Effector memory CD4-positive, alpha-beta T cell (primary cell): Measurements from ENCODE around the gene ZNF749.

Source experiments
- DNase-seq, 3 donors: peaks; one replicate each; pipeline ENCODE4 v3.0.0-alpha.2; 2020
- H3K27ac ChIP-seq: 2 replicates; pipeline ENCODE4 v1.7.0; 2013; ENCODE audit warnings: mild to moderate bottlenecking, low read length, moderate library complexity; ENCODE audit not compliant: insufficient read depth, poor library complexity, severe bottlenecking
- H3K27me3 ChIP-seq: replicated peaks from 2 replicates; pipeline ENCODE4 v1.7.0; 2013; ENCODE audit warnings: mild to moderate bottlenecking, low read length; ENCODE audit not compliant: insufficient read depth, control insufficient read depth, poor library complexity, severe bottlenecking
- H3K36me3 ChIP-seq: 2 replicates; pipeline ENCODE4 v1.7.0; 2013; ENCODE audit warnings: mild to moderate bottlenecking, low read length, moderate library complexity; ENCODE audit not compliant: control insufficient read depth, insufficient read depth
- H3K4me1 ChIP-seq: 2 replicates; pipeline ENCODE4 v1.7.0; 2013; ENCODE audit warnings: low read length, mild to moderate bottlenecking; ENCODE audit not compliant: control insufficient read depth, insufficient read depth, poor library complexity, severe bottlenecking
- H3K4me3 ChIP-seq: 2 replicates; pipeline ENCODE4 v1.7.0; 2013; ENCODE audit warnings: low read length, low read depth, mild to moderate bottlenecking; ENCODE audit not compliant: insufficient read depth, poor library complexity, severe bottlenecking
- H3K9me3 ChIP-seq: 2 replicates; pipeline ENCODE4 v1.7.0; 2013; ENCODE audit warnings: mild to moderate bottlenecking, low read length, moderate library complexity; ENCODE audit not compliant: control insufficient read depth
- total RNA-seq, 3 donors: gene quantifications; one replicate each; lab custom pipeline; 2026; lab: John Stamatoyannopoulos, UW

Gene ZNF749
- 5.7 to 9.3 (median 8.9) reads per million in 3 donors for total RNA-seq

GRCh38 chr19:57435062-57435978, at the start of gene ZNF749:
Gene ZNF749, plus strand, starts transcription at chr19:57435325. Its CDS starts 254 bp downstream, at chr19:57435579.
- Histone ChIP-seq H3K4me1 (peaks cover 7% of the 10 kb centered on the region), H3K36me3 (peaks cover 8% of the 10 kb centered on the region), H3K27me3 (no peaks in the 10 kb centered on the region), H3K27ac (peak within 1 kb of the TSS; percentile 68), H3K4me3 (peak within 1 kb of the TSS; percentile 79), H3K9me3 (no peaks in the 10 kb centered on the region)
- DNase-seq = peak; percentile 88 to 97 (median 93)

DNA sequence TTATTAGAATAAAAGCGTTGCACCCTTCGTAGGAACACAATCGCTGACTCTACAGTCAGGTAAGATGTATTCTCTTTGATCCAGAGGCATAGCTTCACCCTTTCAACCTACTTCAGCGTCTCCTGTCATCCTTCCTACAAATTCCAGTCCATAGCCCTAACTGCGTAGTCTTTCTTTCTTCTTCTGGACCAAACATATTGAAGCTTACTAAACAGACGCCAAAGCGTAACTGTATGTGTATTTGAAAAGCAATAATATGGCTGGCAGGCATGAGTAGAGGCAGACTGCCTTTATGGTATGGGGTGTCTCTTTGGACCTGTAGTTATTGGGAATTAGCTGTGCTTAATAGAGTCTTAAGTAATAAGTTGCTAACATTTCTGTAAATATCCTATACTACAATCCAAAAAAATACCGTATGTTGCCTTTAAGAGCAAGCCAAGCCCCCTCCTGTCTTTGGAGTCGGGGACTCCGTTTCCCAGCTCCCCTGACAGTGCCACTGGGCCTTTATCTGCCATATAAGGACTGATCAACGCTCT, 45.9 kb upstream of the ZNF749 start:
- H3K4me3 ChIP-seq = peak overlapping the region; percentile 81
- H3K9me3 ChIP-seq = no peaks in the 10 kb centered on the region
- no peak for DNase-seq
- H3K36me3 ChIP-seq = peaks cover 16% of the 10 kb centered on the region
- H3K4me1 ChIP-seq = peaks cover 10% of the 10 kb centered on the region
- H3K27ac ChIP-seq = peak overlapping the region; percentile 82
- no peaks in the 10 kb centered on the region for H3K27me3 ChIP-seq

DNA sequence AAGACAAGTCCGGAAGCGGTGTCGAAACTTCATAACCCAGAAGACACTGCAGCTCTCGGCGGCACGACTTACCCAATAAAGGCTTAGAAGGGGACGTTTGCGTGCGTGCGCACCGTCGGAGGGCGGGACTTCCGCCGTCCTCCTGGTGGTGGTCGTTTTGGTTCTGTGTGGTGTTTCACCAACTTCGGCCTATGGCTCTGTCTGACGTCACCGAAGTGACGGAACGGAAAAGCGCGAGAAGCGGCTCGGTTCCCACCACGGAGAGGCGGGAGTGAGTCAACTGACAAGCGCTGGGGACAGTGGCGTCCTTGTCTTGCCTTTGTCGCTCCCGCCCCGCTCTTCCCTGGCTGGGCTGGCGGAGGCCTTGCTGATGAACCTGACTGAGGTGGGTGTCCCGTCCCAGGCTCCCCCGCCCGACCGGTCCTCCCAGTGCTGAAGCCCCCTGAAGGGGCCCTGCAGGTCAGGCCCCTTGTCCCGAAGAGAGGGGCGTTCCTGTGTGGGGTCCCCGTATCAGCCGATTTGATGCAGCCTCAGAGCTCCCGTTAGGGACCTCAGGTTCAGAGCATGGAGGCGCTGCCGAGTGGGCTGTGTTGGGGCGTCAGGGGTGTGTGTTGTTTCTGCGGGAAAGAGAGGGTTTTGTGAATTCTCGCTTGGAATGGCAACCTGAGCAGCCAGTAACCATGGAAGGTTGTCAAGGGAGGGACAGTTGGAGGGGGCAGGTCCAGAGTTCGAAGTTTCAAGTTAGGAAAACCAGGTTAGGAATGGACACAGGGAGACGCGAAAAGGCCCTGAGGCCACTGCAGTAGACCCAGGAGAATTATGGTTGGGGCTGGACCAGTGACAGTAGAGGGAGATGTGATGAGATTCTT, 45.2 kb upstream of the ZNF749 start, which contains the start of gene ZNF548:
Gene ZNF548 (plus strand): TSS at position 125 of the 869 bp plus-strand sequence. CDS start 246 bp downstream, at position 371.
- Histone ChIP-seq H3K9me3 (no peaks in the 10 kb centered on the region), H3K27me3 (no peaks in the 10 kb centered on the region), H3K27ac (peak within 1 kb of the TSS; percentile 82), H3K4me1 (peaks cover 10% of the 10 kb centered on the region), H3K36me3 (peaks cover 21% of the 10 kb centered on the region), H3K4me3 (peak within 1 kb of the TSS; percentile 81)
- DNase-seq = peak; percentile 98

DNA sequence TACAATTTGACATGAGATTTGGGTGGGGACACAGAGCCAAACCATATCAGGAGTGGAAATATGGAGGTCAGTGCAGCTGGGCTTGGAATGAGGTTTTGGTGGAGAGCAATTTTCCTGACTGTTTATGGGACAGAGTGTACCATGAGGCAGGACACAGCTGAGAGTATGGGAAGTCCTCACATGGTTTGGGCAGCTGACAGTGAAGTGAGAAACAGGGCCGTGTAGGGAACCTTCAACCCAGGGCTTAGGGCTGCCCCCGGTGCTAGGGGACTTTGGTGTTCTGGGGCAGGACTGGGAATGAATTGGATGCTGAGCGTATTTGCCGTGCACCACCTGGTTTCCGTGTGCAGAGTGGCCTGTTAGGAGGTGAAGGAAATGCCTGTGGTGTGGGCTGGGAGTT, 39.4 kb upstream of the ZNF749 start:
- no peaks in the 10 kb centered on the region for H3K27me3 ChIP-seq
- peaks cover 4% of the 10 kb centered on the region for H3K4me1 ChIP-seq
- no peak overlapping the region for H3K4me3 ChIP-seq
- no peak for DNase-seq
- no peak overlapping the region for H3K27ac ChIP-seq
- H3K36me3 ChIP-seq = peaks cover 65% of the 10 kb centered on the region
- H3K9me3 ChIP-seq = peaks cover 24% of the 10 kb centered on the region

DNA sequence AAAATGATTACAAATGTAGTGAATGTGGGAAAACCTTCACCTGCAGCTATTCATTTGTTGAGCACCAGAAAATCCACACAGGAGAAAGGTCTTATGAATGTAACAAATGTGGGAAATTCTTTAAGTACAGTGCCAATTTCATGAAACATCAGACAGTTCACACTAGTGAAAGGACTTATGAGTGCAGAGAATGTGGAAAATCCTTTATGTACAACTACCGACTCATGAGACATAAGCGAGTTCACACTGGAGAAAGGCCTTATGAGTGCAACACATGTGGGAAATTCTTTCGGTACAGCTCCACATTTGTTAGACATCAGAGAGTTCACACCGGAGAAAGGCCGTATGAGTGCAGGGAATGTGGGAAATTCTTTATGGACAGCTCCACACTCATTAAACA, 36.3 kb upstream of the ZNF749 start:
- peaks cover 24% of the 10 kb centered on the region for H3K9me3 ChIP-seq
- no peak overlapping the region for H3K4me3 ChIP-seq
- no peak overlapping the region for H3K27ac ChIP-seq
- no peaks in the 10 kb centered on the region for H3K4me1 ChIP-seq
- H3K27me3 ChIP-seq = no peaks in the 10 kb centered on the region
- DNase-seq = no peak
- peaks cover 53% of the 10 kb centered on the region for H3K36me3 ChIP-seq

DNA sequence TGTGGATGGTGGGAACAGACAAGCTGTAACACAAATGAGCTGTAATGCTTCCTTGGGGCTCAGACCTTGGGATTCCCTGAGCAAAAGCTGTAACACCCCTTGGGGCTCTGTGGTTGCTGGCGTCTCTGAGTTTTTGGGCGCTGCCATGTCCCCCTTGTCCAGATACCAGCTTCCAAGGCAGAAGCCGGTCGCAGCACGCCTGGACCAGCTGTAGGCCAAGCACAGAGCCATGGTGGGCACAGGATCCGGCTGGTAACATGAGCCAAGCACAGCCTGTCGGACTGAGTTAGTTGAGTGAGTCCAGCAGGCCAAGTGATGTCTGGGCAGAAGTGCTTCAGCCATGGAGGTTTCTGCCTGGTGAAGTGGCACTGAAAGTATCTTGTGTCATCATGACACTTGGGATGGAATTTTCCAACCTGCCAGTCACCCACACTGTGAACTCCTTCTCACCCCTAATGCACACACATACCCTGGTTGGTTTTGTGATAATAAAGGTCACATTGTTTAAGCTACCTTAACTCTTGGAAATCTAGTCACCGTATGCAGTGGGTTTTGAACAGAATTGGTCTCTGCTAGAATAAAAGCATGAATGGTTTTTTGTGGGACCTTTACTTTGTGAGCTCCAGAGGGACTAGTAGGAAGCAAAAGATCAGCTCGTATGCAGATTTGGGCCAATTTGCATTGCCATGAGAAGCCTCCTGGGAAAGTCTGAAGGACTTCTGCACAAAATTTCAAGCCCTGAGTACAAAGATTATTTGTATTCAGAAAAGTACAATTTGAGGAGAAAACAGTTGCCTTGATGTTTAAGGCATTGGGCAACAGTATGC, 31.2 kb upstream of the ZNF749 start:
- Histone ChIP-seq H3K36me3 (peaks cover 6% of the 10 kb centered on the region), H3K27me3 (no peaks in the 10 kb centered on the region), H3K9me3 (peaks cover 9% of the 10 kb centered on the region), H3K4me1 (no peaks in the 10 kb centered on the region), H3K27ac (no peak overlapping the region), H3K4me3 (no peak overlapping the region)
- DNase-seq = no peak

DNA sequence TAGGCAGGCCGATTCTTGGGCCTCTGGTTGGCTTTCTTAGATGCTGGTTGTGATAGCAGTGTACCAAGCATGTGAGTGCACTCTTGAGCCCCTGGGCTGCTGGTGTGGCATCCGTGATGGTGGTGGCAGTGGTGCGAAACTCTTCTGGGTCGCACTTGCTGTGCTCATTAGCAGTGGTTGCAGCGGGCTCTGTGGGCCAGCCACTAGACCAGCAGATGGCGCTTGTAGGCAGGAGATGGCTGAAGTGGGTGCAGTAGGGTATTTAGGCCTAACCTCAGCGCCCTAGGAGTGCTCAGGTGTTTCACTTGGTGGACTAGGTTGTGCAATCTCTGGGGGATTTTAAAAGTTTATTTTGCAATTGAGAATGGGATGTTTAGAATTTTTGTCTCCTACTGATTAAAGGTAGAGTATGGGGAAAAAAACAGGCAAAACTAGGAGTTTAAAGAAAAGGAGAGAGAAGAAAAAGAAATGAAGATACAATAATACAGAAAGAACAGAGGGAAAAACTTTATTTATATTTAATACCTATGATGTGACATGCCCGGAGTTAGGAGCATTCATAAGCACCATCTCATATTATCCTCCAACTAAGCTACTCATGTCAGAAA, 28.5 kb upstream of the ZNF749 start:
- H3K4me3 ChIP-seq = no peak overlapping the region
- peak; percentile 34 to 52 (median 43) for DNase-seq
- no peaks in the 10 kb centered on the region for H3K36me3 ChIP-seq
- no peaks in the 10 kb centered on the region for H3K9me3 ChIP-seq
- peaks cover 6% of the 10 kb centered on the region for H3K4me1 ChIP-seq
- H3K27ac ChIP-seq = no peak overlapping the region
- H3K27me3 ChIP-seq = no peaks in the 10 kb centered on the region

DNA sequence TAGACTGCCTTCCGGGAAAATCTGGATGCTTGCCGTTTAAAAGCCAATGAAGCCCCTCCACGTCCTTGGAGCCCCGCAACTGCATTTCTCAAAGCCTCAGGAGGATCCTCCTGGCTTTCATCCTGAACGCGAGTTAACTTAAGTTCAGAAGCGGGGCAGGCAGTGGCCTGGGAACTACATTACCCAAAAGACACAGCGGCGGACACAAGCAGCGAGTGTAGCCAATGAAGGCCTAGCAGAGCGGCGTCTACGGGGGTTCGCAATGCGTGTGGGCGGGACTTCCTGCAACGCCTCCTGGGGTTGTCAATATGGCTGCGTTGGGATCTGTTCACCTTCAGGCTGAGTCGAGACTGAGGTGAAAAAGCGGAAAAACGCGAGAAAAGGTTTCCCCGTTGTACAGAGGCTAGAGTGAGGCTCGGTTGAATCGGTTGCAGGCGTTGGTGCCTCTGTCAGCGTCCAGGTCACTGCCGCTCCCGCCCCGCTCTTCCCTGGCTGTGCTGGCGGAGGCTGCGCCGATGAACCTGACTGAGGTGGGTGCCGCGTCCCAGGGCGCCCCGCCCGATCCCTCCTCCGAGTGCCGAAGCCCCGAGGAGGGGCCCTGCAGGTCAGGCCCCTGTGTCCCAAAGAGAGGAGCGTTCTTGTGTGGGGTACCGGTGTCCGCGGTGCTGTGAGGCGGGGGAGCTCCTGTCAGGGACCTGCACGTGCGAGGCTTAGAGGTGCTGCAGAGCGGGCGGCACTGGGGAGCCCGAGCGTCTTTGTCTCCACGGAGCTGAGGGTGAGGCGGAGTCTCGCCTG, 24.1 kb upstream of the ZNF749 start, which contains the start of gene ZNF17:
Gene ZNF17 (plus strand): TSS at position 285 of the 795 bp plus-strand sequence. CDS start 2,455 bp downstream, outside the sequence.
- Histone ChIP-seq H3K27me3 (no peaks in the 10 kb centered on the region), H3K4me3 (peak within 1 kb of the TSS; percentile 99), H3K4me1 (peaks cover 12% of the 10 kb centered on the region), H3K27ac (peak within 1 kb of the TSS; percentile 82), H3K36me3 (peaks cover 20% of the 10 kb centered on the region), H3K9me3 (no peaks in the 10 kb centered on the region)
- peak; percentile 77 to 87 (median 83) for DNase-seq
